ENCODE results near the gene TBC1D16. TPM values are rescaled to one million over a fixed set of nuclear protein-coding genes. Genes with fewer than 3 reads are reported as not detected.

The TBC1D16 gene
- total RNA-seq, 3 donors from 2014 or later, result 27.1 to 92.2 (median 32.8) TPM

DNA sequence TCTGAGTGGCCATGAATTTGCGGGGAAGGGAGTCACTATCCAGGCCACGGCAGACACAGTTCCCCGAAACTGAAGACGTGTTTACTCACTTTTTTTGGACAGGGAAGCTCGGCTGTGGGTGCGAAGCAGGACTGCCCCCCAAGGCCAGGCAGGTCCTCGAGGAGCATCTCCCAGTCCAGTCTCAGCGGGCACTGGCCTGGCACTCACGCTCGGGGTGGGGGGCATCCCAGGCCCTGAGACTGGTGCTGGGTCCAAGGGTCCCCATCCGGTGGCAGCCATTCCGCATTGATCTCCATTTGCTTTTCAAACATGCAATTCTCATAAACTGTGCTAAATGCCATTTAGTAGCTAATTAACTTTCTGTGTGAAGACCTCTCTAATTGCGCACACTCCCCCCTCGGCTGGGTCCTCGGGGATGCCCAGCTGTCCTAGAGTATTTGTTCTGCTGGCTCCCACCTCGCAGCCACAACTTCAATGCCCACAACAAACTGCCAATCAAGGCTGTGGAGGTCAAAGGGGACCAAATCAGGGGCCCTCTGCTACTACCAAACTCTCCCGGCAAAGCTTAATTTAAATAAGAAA lies 50.2 kb downstream of the TBC1D16 start:
- H3K9me3 ChIP-seq, result no peaks in the 10 kb centered on the region
- H3K4me3 ChIP-seq, result no peak overlapping the region
- no peaks in the 10 kb centered on the region for H3K36me3 ChIP-seq
- H3K27me3 ChIP-seq, result no peaks in the 10 kb centered on the region
- DNase-seq (ENCODE audit: low spot score in 2 of 2), result peak in 1 of 2 donors; percentile 24
- no peak overlapping the region for H3K27ac ChIP-seq
- peaks cover 4 to 14% of the 10 kb centered on the region in 2 donors for H3K4me1 ChIP-seq
- intact Hi-C loops (cut with DNase I; ENCODE audit: low total_unique reads), result no loop called here
- TF ChIP-seq POLR2A (IDR thresholded peaks at IDR 0.05) (no peak), POLR2AphosphoS5 (IDR thresholded peaks at IDR 0.05) (no peak)
- TF ChIP-seq, protein P1, sequence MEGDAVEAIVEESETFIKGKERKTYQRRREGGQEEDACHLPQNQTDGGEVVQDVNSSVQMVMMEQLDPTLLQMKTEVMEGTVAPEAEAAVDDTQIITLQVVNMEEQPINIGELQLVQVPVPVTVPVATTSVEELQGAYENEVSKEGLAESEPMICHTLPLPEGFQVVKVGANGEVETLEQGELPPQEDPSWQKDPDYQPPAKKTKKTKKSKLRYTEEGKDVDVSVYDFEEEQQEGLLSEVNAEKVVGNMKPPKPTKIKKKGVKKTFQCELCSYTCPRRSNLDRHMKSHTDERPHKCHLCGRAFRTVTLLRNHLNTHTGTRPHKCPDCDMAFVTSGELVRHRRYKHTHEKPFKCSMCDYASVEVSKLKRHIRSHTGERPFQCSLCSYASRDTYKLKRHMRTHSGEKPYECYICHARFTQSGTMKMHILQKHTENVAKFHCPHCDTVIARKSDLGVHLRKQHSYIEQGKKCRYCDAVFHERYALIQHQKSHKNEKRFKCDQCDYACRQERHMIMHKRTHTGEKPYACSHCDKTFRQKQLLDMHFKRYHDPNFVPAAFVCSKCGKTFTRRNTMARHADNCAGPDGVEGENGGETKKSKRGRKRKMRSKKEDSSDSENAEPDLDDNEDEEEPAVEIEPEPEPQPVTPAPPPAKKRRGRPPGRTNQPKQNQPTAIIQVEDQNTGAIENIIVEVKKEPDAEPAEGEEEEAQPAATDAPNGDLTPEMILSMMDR (IDR thresholded peaks at IDR 0.05), result no peak

DNA sequence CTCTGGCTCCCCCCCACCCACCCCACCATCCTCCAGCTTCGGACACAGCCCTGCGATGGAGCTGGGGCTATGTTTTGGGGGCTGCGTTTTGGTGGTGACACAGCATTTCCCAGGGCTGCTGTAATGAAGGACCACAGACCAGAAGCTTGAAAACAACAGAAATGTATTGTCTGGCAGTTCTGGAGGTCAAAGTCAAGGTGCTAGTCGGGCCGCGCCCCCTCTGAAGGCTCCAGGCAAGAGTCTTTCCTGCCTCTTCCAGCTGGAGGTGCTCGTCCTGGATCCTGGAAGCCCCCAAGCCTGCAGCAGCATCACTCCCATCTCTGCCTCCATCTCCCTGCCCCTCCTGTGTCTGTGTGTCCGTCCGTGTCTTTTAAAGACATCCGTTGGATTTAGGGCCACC lies 50.8 kb downstream of the TBC1D16 start:
- H3K27ac ChIP-seq, result no peak overlapping the region
- H3K4me3 ChIP-seq, result no peak overlapping the region
- peaks cover 4 to 14% of the 10 kb centered on the region in 2 donors for H3K4me1 ChIP-seq
- peak in 1 of 2 donors; percentile 36 for DNase-seq (ENCODE audit: low spot score in 2 of 2)
- no peaks in the 10 kb centered on the region for H3K36me3 ChIP-seq
- no peak for TF ChIP-seq POLR2A (IDR thresholded peaks at IDR 0.05)
- H3K9me3 ChIP-seq, result no peaks in the 10 kb centered on the region
- H3K27me3 ChIP-seq, result no peaks in the 10 kb centered on the region
- intact Hi-C loops (cut with DNase I; ENCODE audit: low total_unique reads), result no loop called here

- no peaks in the 10 kb centered on the region for H3K36me3 ChIP-seq
- no peak for DNase-seq (ENCODE audit: low spot score in 2 of 2)
- peaks cover 4 to 14% of the 10 kb centered on the region in 2 donors for H3K4me1 ChIP-seq
- H3K27ac ChIP-seq, result no peak overlapping the region
- no peaks in the 10 kb centered on the region for H3K27me3 ChIP-seq
- intact Hi-C loops (cut with DNase I; ENCODE audit: low total_unique reads), result no loop called here
- H3K4me3 ChIP-seq, result no peak overlapping the region
- H3K9me3 ChIP-seq, result no peaks in the 10 kb centered on the region
- TF ChIP-seq POLR2A (IDR thresholded peaks at IDR 0.05) (no peak), POLR2AphosphoS5 (IDR thresholded peaks at IDR 0.05) (no peak)
- TF ChIP-seq, protein P1 (IDR thresholded peaks at IDR 0.05), result no peak
These were observed 51.4 kb downstream of the TBC1D16 start for GRCh38 chr17:79984045-79984840.

DNA sequence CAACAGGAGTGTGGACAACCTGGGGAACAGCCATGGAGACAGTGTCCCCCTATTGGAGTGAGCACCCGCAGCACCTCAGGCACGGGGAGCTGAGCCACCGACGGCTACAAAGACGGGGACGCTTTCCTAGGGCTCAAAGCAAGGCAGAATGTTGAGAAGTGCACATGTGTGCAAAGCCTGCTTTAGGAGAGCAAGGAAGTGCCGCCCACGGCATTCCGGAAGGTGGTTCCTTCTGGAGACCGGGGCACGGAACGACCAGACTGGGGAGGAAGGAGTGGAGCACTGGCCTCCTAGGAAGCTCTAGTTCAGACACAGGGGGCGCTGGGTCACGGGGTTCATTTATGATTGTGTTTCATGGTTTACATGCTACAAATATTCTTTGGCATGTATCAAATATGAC lies 52.2 kb downstream of the TBC1D16 start:
- no peak overlapping the region for H3K4me3 ChIP-seq
- H3K27me3 ChIP-seq, result no peaks in the 10 kb centered on the region
- no peaks in the 10 kb centered on the region for H3K9me3 ChIP-seq
- TF ChIP-seq POLR2A (IDR thresholded peaks at IDR 0.05) (no peak), POLR2AphosphoS5 (IDR thresholded peaks at IDR 0.05) (no peak)
- TF ChIP-seq, protein P1 (IDR thresholded peaks at IDR 0.05), result no peak
- no peak overlapping the region for H3K27ac ChIP-seq
- peak in 1 of 2 donors; percentile 49 for DNase-seq (ENCODE audit: low spot score in 2 of 2)
- H3K36me3 ChIP-seq, result no peaks in the 10 kb centered on the region
- peaks cover 4 to 14% of the 10 kb centered on the region in 2 donors for H3K4me1 ChIP-seq
- intact Hi-C loops (cut with DNase I; ENCODE audit: low total_unique reads), result no loop called here

DNA sequence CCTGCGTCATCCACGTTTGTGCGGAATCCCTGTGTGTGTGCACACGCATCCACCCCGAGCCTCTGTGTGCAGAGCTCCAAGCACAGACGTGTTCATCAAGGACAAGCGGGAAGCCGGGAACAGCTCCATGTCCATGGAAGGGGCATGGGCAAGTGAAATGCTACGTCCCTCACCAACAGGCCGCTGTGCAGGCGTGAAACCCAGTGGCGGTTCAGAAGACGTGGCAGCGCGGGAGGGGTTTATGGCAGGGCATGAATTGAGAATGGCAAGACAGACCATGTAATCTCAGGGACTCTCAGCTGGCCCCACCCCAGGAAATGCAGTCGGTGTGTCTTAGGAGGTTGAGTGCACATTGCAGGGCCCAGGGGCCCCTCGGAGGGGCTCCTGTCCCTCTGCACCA lies 52.7 kb downstream of the TBC1D16 start:
- TF ChIP-seq POLR2AphosphoS5 (IDR thresholded peaks at IDR 0.05), result no peak
- TF ChIP-seq, protein P1 (IDR thresholded peaks at IDR 0.05), result no peak
- TF ChIP-seq POLR2A (IDR thresholded peaks at IDR 0.05), result no peak
- DNase-seq (ENCODE audit: low spot score in 2 of 2), result peak in 1 of 2 donors; percentile 37
- peaks cover 4 to 11% of the 10 kb centered on the region in 2 donors for H3K4me1 ChIP-seq
- no peaks in the 10 kb centered on the region for H3K27me3 ChIP-seq
- no peak overlapping the region for H3K27ac ChIP-seq
- H3K4me3 ChIP-seq, result no peak overlapping the region
- H3K9me3 ChIP-seq, result no peaks in the 10 kb centered on the region
- intact Hi-C loops (cut with DNase I; ENCODE audit: low total_unique reads), result no loop called here
- no peaks in the 10 kb centered on the region for H3K36me3 ChIP-seq

All from breast epithelium (tissue), 4 donors.